ENCODE data around the gene MOK.

DNA sequence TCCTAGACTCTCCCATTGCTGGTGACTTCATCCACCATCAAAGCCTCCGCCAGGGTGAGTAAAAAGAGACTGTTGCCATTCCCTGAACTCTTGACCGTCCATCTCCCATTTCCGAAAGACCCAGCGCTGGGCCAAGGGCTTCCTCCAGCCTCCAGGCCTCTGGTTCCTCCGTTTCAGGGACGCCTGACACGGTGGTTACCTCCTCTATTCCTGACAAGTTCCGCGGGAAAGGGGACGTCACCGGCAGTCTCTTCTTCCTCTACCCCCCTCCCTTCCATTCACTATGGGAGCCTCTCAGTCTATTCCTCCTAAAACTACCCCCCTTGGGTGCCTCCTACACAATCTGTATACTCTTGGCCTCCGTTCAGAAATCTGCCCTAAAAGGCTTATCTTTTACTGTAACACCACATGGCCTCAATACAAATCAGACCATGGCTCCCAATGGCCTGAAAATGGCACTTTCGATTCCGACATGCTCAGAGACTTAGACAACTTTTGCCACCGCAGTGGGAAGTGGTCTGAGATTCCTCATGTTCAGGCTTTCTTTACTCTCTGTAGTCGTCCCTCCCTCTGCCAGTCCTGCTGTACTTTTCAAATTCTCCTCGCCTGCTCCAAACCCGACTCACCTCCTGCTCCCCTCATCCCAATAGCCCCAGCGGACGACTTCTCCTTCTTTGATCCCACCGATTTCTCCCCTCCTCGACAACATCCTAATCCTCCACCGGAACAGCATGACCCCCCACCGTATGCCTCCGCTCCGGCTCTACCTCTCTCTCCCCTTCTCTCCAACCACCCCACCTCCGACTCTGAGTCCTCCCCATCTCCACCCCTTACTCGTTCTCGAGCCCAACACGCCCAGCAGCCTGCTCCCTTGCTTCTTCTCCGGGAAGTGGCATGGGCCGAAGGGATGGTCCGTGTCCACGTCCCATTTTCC, 70.4 kb downstream of the MOK start:
- no peak for TF ChIP-seq CTCF (conservative IDR thresholded peaks at IDR 0.05)
- no peak for TF ChIP-seq ZFX (IDR thresholded peaks at IDR 0.05)

All from C4-2B (cell line).